Large intestine (tissue), 12 donors: ENCODE results near the gene KCNH2. TPM values are rescaled to one million over a fixed set of nuclear protein-coding genes. Genes with fewer than 3 reads are reported as not detected.
"Not testable (repeated sequence)": the region's sequence is repeated elsewhere in the genome, so short reads cannot be mapped to it uniquely, and the experiment has no call there.

Source experiments
- DNase-seq, 2 donors: peaks; one replicate each; pipeline versions ENCODE4 v3.0.0 to v3.0.0-alpha.2; 2013
- H3K27ac ChIP-seq: one replicate; pipeline ENCODE4 v1.5.1; 2013; ENCODE audit warnings: low read length
- H3K27me3 ChIP-seq: 2 replicates; pipeline ENCODE4 v1.6.1; 2013; ENCODE audit warnings: low read length; ENCODE audit not compliant: control insufficient read depth, insufficient read depth
- H3K36me3 ChIP-seq: 2 replicates; pipeline ENCODE4 v1.6.1; 2013; ENCODE audit warnings: low read length; ENCODE audit not compliant: control insufficient read depth, insufficient read depth
- H3K4me1 ChIP-seq: one replicate; pipeline ENCODE4 v1.6.1; 2013; ENCODE audit warnings: low read length; ENCODE audit not compliant: control insufficient read depth, insufficient read depth
- H3K4me3 ChIP-seq: one replicate; pipeline ENCODE4 v1.5.1; 2013; ENCODE audit warnings: low read length
- H3K9me3 ChIP-seq: one replicate; pipeline ENCODE4 v1.6.1; 2013; ENCODE audit warnings: mild to moderate bottlenecking, low read depth, low read length, moderate library complexity; ENCODE audit not compliant: control insufficient read depth
- WGBS: methylation state at CpG from one replicate; pipeline ENCODE4 v1.1.5; 2013; ENCODE audit warnings: low lambda C conversion rate; ENCODE audit not compliant: insufficient coverage; 5-methylcytosine and 5-hydroxymethylcytosine counted together
- long read RNA-seq, 11 donors: transcript quantifications; one replicate each; lab custom pipeline, GENCODE V29; 2026
- polyA plus RNA-seq: library from polyadenylated mRNA; unstranded; fragments of 120-200 nt; gene quantifications from one replicate; pipeline ENCODE4 v1.2.1, GENCODE V29; 2013

Gene KCNH2, protein sequence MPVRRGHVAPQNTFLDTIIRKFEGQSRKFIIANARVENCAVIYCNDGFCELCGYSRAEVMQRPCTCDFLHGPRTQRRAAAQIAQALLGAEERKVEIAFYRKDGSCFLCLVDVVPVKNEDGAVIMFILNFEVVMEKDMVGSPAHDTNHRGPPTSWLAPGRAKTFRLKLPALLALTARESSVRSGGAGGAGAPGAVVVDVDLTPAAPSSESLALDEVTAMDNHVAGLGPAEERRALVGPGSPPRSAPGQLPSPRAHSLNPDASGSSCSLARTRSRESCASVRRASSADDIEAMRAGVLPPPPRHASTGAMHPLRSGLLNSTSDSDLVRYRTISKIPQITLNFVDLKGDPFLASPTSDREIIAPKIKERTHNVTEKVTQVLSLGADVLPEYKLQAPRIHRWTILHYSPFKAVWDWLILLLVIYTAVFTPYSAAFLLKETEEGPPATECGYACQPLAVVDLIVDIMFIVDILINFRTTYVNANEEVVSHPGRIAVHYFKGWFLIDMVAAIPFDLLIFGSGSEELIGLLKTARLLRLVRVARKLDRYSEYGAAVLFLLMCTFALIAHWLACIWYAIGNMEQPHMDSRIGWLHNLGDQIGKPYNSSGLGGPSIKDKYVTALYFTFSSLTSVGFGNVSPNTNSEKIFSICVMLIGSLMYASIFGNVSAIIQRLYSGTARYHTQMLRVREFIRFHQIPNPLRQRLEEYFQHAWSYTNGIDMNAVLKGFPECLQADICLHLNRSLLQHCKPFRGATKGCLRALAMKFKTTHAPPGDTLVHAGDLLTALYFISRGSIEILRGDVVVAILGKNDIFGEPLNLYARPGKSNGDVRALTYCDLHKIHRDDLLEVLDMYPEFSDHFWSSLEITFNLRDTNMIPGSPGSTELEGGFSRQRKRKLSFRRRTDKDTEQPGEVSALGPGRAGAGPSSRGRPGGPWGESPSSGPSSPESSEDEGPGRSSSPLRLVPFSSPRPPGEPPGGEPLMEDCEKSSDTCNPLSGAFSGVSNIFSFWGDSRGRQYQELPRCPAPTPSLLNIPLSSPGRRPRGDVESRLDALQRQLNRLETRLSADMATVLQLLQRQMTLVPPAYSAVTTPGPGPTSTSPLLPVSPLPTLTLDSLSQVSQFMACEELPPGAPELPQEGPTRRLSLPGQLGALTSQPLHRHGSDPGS
- 8.1 TPM for polyA plus RNA-seq
- long read RNA-seq, donor 1, partial matches to known transcripts = 0 of 1 reads
- long read RNA-seq, donor 1, other reads (novel, unspliced or antisense) = 0 of 1 reads
- long read RNA-seq, donor 2 = 0 reads
- long read RNA-seq, donor 3, partial matches to known transcripts = 0 of 1 reads
- long read RNA-seq, donor 3, other reads (novel, unspliced or antisense) = 0 of 1 reads
- long read RNA-seq, donor 4 = 0 reads
- long read RNA-seq, donor 5, partial matches to known transcripts = 0 of 1 reads
- long read RNA-seq, donor 5, other reads (novel, unspliced or antisense) = 0 of 1 reads
- long read RNA-seq, donor 6, full-length matches to known transcripts = 2 of 2 reads
- long read RNA-seq, donor 6, partial matches to known transcripts = 0 of 2 reads
- long read RNA-seq, donor 6, other reads (novel, unspliced or antisense) = 0 of 2 reads
- long read RNA-seq, donor 7, partial matches to known transcripts = 0 of 1 reads
- long read RNA-seq, donor 7, other reads (novel, unspliced or antisense) = 0 of 1 reads
- long read RNA-seq, donor 8, partial matches to known transcripts = 0 of 2 reads
- long read RNA-seq, donor 8, other reads (novel, unspliced or antisense) = 0 of 2 reads
- long read RNA-seq, donor 9 = 0 reads
- long read RNA-seq, donor 10 = 0 reads
- long read RNA-seq, donor 11 = 0 reads

DNA sequence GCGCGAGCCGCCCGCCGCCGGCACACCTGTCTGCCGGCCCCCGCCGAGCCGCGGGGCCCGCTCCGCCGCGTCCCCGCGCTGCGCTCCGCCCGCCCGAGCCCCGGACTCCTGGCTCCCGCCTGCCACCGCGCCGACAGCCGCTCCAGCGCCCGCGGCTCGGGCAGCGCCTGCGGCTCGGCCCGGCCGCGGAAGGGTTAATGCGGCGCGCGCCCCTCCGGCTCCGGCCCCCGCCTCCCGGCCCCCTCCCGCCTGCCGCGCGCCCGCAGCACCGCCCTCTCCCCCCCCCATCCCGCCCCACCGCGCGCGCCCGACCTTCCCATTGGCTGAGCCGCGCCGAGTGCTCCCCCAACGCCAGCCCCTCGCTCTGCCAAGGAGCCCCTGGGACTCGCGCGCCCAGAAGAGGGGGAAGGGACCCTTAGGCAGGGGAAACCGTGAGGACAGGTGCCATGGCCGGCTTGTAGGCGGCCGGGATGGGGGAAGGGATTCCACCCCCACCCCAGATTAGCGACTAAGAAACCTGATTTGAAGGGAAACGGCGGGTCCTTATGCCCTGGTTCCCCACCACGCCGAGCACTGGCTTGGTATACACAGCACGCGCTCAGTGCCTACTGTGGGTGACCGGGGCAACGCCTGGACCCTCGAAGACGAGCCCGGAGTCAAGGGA is at the start of gene KCNH2:
Gene KCNH2 (minus strand): TSS at position 196 of the 664 bp plus-strand sequence. CDS start 408 bp downstream, outside the sequence.
- no CpG with 5 or more reads among the region's 81 CpGs for WGBS
- H3K4me3 ChIP-seq = peak within 1 kb of the TSS; percentile 34
- peak in 1 of 2 donors; percentile 58 for DNase-seq

DNA sequence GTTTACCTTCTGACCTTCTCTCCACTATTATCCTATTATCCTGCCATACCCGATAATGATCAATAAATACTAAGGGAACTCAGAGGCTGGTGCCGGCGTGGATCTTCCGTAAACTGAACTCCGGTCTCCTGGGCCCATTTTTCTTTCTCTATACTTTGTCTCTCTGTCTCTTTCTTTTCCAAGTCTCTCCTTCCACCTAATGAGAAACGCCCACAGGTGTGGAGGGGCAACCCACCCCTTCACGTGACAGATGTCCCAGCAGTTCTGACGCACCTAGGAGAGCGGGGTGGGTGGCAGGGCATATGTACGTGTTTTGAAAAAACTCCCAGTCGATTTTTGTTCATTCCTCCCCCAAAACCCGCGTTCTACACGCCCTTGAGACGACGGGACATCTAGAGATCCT is 49.6 kb upstream of the KCNH2 start:
- H3K4me3 ChIP-seq = peak overlapping the region; percentile 68
- peak overlapping the region; percentile 59 for H3K27ac ChIP-seq
- H3K36me3 ChIP-seq, DNase-seq, H3K9me3 ChIP-seq, H3K27me3 ChIP-seq: not testable (repeated sequence)
- WGBS = 0% methylated on average over 1 of the region's 16 CpGs
- peaks cover 11% of the 10 kb centered on the region for H3K4me1 ChIP-seq

More for the DNA sequence above, at the start of gene KCNH2:
- H3K27me3 ChIP-seq = peaks cover 44% of the 10 kb centered on the region
- no peaks in the 10 kb centered on the region for H3K9me3 ChIP-seq
- H3K36me3 ChIP-seq = no peaks in the 10 kb centered on the region
- H3K4me1 ChIP-seq = peaks cover 56% of the 10 kb centered on the region
- H3K27ac ChIP-seq = peak within 1 kb of the TSS; percentile 74

DNA sequence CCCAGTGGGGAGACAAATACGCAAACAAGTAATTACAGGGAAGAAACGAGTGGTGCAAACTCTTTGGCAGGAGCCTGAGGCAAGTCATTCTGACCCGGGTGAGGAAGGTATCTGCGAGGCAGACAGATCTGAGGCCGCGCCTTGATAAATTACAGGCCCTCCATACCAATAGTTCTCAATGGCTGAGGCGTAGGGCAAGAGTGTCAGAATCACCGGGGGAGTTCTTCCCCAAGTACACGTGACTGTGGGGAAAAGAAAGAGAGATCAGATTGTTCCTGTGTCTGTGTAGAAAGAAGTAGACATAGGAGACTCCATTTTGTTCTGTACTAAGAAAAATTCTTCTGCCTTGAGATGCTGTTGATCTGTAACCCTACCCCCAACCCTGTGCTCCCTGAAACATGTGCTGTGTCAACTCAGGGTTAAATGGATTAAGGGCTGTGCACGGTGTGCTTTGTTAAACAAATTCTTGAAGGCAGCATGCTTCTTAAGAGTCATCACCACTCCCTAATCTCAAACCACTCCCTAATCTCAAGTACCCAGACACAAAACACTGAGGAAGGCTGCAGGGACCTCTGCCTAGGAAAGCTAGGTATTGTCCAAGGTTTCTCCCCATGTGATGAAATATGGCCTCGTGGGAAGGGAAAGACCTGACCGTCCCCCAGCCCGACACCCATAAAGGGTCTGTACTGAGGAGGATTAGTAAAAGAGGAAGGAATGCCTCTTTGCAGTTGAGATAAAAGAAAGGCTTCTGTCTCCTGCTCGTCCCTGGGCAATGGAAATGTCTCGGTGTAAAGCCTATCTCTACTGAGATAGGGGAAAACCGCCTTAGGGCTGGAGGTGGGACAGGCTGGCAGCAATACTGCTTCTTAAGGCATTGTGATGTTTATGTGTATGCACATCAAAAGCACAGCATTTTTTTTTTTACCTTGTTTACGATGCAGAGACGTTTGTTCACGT is 48.9 kb upstream of the KCNH2 start:
- WGBS = 0% methylated on average over 3 of the region's 19 CpGs

DNA sequence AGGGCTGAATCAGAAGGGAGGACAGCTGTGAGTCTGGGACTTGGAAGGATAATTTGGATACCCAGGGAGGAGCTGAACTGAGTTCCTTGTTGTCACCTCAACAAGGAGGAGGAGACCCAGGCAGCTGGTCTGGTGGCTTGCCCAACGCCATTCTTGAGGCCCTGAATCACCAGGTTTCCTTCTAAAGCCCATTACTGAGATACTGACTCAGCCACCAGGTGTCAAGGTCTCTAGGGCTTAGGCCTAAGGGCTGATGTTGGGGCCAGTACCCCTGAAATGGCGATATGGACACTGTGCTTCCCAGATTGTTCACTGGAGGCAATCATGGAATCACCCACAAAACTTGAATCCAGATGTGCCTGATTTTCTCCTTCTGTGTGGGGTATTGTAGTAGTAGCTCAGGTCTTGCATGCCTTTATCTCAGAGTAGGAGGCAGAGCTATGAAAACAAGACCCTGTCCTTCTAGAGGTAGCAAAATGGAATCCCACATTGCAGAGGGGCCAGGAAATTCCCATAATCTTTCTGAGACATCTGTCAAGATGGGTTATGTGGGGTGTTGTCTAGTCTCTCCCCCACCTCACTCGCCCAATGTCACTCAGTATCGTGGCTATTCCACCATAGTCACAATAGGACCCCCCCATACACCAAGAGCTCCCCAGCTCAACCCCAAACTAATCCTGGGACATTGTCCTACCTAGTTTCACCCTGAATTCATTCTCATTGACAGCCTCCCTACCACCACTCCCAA is 48.0 kb upstream of the KCNH2 start:
- Histone ChIP-seq H3K36me3 (no peaks in the 10 kb centered on the region), H3K9me3 (no peaks in the 10 kb centered on the region), H3K4me1 (peaks cover 11% of the 10 kb centered on the region), H3K4me3 (no peak overlapping the region), H3K27me3 (peaks cover 5% of the 10 kb centered on the region), H3K27ac (no peak overlapping the region)
- no peak for DNase-seq
- no CpG with 5 or more reads among the region's 4 CpGs for WGBS

More for the DNA sequence above, 48.9 kb upstream of the KCNH2 start:
- H3K4me3 ChIP-seq, H3K27me3 ChIP-seq, H3K9me3 ChIP-seq, H3K36me3 ChIP-seq, H3K27ac ChIP-seq: not testable (repeated sequence)
- peak in 1 of 2 donors; percentile 60 for DNase-seq
- peaks cover 11% of the 10 kb centered on the region for H3K4me1 ChIP-seq

DNA sequence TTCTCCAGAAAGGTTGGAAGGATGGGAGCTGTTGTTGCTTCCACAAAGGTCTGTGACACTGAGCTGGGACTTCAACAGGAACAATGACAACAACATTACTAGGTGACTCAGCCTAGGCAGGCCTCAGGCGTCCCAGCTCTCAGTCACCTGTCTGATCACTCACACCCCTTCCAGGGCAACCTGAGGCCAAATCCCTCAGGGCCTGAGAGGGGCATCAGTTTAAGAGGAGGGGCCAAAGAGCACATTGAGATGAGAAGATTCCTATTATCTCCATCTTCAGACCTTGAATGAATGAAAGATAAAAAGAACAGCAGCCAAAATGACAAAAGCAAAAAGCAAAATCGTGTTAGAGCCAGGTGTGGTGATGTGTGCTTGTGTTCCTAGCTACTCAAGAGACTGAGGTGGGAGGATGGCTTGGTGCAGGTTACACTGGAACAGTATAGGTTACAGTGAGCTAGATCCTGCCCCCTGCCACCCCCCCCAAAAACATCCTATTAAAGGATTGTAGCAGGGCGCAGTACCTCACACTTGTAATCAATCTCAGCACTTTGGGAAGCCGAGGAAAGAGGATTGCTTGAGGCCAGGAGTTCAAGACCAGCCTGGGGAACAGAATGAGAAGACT is 46.4 kb upstream of the KCNH2 start, which contains the start of gene ATG9B:
Gene ATG9B (minus strand): TSS at position 60 of the 622 bp plus-strand sequence. CDS start 71 bp downstream, outside the sequence.
- Histone ChIP-seq H3K4me3 (no peak within 1 kb of the TSS), H3K27me3 (peaks cover 21% of the 10 kb centered on the region), H3K27ac (no peak within 1 kb of the TSS), H3K4me1 (peaks cover 11% of the 10 kb centered on the region), H3K36me3 (no peaks in the 10 kb centered on the region), H3K9me3 (no peaks in the 10 kb centered on the region)
- 57% methylated on average over 1 of the region's 4 CpGs for WGBS
- DNase-seq = no peak

DNA sequence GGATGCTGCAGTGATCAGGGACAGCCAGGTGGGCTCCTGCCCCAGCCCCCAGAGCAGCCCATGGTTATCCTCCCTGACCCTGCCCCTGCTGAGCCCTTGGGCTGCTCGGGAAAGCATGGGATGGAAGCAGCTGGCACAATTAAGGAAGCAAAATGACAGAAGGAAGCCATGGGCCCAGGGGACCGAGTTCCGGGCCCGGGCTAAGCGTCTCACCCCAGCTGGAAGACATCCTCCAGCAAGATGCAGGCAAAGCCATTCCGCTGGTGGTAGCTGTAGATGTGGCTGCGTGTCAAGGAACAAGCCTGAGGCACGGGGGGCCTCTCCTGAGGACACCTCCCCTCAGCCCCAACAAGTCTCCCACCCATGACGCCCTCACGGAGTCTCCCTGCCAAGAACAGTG is 45.1 kb upstream of the KCNH2 start:
- Histone ChIP-seq H3K9me3 (peaks cover 7% of the 10 kb centered on the region), H3K27me3 (peaks cover 33% of the 10 kb centered on the region), H3K4me1 (peaks cover 10% of the 10 kb centered on the region), H3K27ac (no peak overlapping the region), H3K36me3 (no peaks in the 10 kb centered on the region), H3K4me3 (no peak overlapping the region)
- WGBS = no CpG with 5 or more reads among the region's 10 CpGs
- DNase-seq = no peak

DNA sequence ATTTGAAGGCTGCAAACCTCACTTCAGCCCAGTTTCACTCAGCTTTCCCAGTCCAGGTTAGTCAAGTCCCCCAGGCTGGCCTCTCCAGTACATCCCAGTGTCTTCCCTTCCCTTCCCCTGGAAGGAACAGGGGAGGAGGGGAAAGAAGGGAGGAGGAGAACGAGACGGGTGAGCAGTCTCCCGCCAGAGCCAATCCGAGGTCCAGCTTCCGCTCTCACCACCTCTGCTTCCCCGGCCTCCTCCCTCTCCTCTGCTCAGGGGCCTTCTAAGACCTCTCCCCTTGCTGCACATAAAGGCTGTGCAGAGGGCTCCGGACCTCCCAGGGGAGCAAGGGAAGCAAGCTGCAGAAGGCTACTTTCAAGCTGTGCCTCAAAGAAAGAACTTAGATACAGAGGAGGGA is 42.1 kb upstream of the KCNH2 start:
- peaks cover 45% of the 10 kb centered on the region for H3K27me3 ChIP-seq
- H3K4me1 ChIP-seq = peaks cover 8% of the 10 kb centered on the region
- peaks cover 9% of the 10 kb centered on the region for H3K9me3 ChIP-seq
- no peak for DNase-seq
- H3K36me3 ChIP-seq = no peaks in the 10 kb centered on the region
- H3K27ac ChIP-seq = no peak overlapping the region
- H3K4me3 ChIP-seq = no peak overlapping the region
- WGBS = no CpG with 5 or more reads among the region's 7 CpGs

DNA sequence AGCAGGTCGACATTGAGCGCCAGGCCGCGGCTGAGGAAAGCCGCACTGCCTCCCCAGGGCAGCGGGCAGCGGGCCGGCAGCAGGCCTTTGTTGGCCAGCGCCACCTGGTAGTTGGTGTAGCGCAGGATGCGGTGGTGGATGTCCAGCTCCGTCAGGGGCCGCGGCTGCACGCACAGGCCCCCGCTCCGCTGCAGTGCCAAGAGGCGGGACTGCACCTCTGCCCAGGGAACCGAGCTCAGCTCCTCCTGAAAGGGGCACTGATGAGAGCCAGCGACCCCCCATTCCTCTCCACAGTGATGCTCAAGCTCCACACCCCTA is 41.0 kb upstream of the KCNH2 start:
- no peak for DNase-seq
- Histone ChIP-seq H3K27ac (no peak overlapping the region), H3K27me3 (peaks cover 45% of the 10 kb centered on the region), H3K9me3 (peaks cover 9% of the 10 kb centered on the region), H3K4me1 (peaks cover 10% of the 10 kb centered on the region), H3K36me3 (no peaks in the 10 kb centered on the region), H3K4me3 (no peak overlapping the region)
- WGBS = no CpG with 5 or more reads among the region's 20 CpGs
